Colonic mucosa (tissue), 4 donors: Measurements from ENCODE around the gene SHISA8. TPM values are rescaled to one million over a fixed set of nuclear protein-coding genes. Genes with fewer than 3 reads are reported as not detected.
A peak's percentile ranks its signal among the peaks of the same experiment; 100 is the strongest.

Source experiments
- DNase-seq: peaks from one replicate; pipeline ENCODE4 v3.0.0-alpha.2; 2020
- H3K27ac ChIP-seq: fragments of 200-600 bp; one replicate; pipeline ENCODE4 v1.8.0; 2021
- H3K27me3 ChIP-seq: fragments of 200-600 bp; one replicate; pipeline ENCODE4 v1.8.0; 2021
- H3K36me3 ChIP-seq: fragments of 200-600 bp; one replicate; pipeline ENCODE4 v1.8.0; 2021
- H3K4me1 ChIP-seq: fragments of 200-600 bp; one replicate; pipeline ENCODE4 v1.8.0; 2021; ENCODE audit warnings: mild to moderate bottlenecking
- H3K4me3 ChIP-seq: fragments of 200-600 bp; one replicate; pipeline ENCODE4 v1.8.0; 2021
- H3K9ac ChIP-seq, 2 donors: one replicate each; pipeline ENCODE4 v1.7.0; 2013; ENCODE audit warnings: control low read depth in 2 of 2, low read depth in 2 of 2, low read length in 2 of 2
- H3K9me3 ChIP-seq: fragments of 200-600 bp; one replicate; pipeline ENCODE4 v1.8.0; 2021
- CTCF ChIP-seq: fragments of 200-600 bp; IDR thresholded peaks from one replicate; pipeline ENCODE4 v1.8.0; 2022; ENCODE audit warnings: antibody characterized with exemption, mild to moderate bottlenecking
- intact Hi-C: fragments of 100-400 bp; cut with DNase I; formaldehyde crosslinking; loops from one replicate; pipeline ENCODE4 v1.14.1; 2022
- total RNA-seq, 2 donors: library from RNA; stranded (reverse); fragmentation: NEBNext Ultra II Directional in 1 of 2; extraction: Animal tissue kit (Norgen Biotek cat#: 25700) in 1 of 2; gene quantifications; one replicate each; pipeline ENCODE4 v1.2.1, GENCODE V29; 2021
- donor health status: healthy.
- donor health status: DM: no; HTN: no; CAD: no.
- donor health status: DM: no; HTN: no; CAD: no.

The SHISA8 gene
- total RNA-seq, 2 donors from 2014 or later, result not detected

- no peaks in the 10 kb centered on the region for H3K9me3 ChIP-seq
- intact Hi-C loops, result no loop called here
These were observed 1.1 kb upstream of the SHISA8 start for GRCh38 chr22:41915786-41916493.

GRCh38 chr22:41914611-41915034 lies 251 bp downstream of the SHISA8 start:
- TF ChIP-seq CTCF, result no peak
- H3K36me3 ChIP-seq, result no peaks in the 10 kb centered on the region
- no peak overlapping the region for H3K9ac ChIP-seq
- no peaks in the 10 kb centered on the region for H3K9me3 ChIP-seq
- DNase-seq, result no peak
- no peak overlapping the region for H3K27ac ChIP-seq
- intact Hi-C loops, result no loop called here
- peaks cover 9% of the 10 kb centered on the region for H3K4me1 ChIP-seq
- peak overlapping the region; percentile 34 for H3K4me3 ChIP-seq
- peaks cover 73% of the 10 kb centered on the region for H3K27me3 ChIP-seq

More at GRCh38 chr22:41915786-41916493, 1.1 kb upstream of the SHISA8 start:
- Histone ChIP-seq H3K4me1 (peaks cover 3% of the 10 kb centered on the region), H3K4me3 (no peak overlapping the region), H3K9ac (no peak overlapping the region), H3K27ac (no peak overlapping the region), H3K27me3 (peaks cover 60% of the 10 kb centered on the region), H3K36me3 (no peaks in the 10 kb centered on the region)
- no peak for DNase-seq
- TF ChIP-seq CTCF, result no peak

- H3K4me1 ChIP-seq, result peaks cover 9% of the 10 kb centered on the region
- TF ChIP-seq CTCF, result no peak
- no peak overlapping the region for H3K9ac ChIP-seq
- no peak overlapping the region for H3K27ac ChIP-seq
- no peaks in the 10 kb centered on the region for H3K9me3 ChIP-seq
- intact Hi-C loops, result no loop called here
- peaks cover 79% of the 10 kb centered on the region for H3K27me3 ChIP-seq
- no peak for DNase-seq
- no peaks in the 10 kb centered on the region for H3K36me3 ChIP-seq
- H3K4me3 ChIP-seq, result no peak overlapping the region
These were observed 886 bp downstream of the SHISA8 start for GRCh38 chr22:41913842-41914534.

DNA sequence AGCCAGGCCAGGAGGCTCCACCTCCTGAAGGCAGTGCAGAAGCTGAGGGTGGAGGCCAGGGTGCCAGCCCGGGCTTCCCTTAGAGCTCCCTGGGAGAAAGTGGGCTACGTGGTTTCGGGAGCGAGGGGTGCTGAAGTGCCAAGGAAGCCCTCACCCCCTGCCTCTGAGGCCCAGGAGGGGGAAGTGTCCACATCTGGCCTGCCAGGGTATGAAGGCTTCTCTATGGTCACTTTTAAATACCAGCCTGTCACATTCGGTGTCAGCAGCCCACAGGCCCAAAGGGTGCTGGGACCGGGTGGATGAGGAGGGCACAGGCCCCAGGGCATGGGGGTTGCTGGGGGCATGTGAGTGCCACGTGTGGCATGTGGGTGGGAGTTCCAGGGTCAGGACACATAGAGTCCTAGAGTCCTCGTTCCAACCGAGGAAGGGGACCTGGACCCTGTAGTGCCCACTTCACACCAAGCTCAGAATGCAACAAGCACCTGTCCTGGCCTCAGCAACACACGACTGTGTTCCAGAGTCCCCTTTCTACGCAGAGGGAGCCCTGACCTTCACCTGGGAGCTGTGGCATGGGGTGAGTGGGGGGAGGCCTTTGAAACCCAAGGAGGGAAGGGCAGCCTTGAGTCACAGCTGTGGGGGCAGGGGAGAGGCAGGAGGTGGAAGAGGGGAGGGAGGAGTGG lies 1.7 kb downstream of the SHISA8 start:
- no peak overlapping the region for H3K27ac ChIP-seq
- no peaks in the 10 kb centered on the region for H3K36me3 ChIP-seq
- H3K27me3 ChIP-seq, result peaks cover 80% of the 10 kb centered on the region
- H3K4me3 ChIP-seq, result no peak overlapping the region
- no peak for TF ChIP-seq CTCF
- H3K9ac ChIP-seq, result no peak overlapping the region
- H3K9me3 ChIP-seq, result no peaks in the 10 kb centered on the region
- peaks cover 9% of the 10 kb centered on the region for H3K4me1 ChIP-seq
- intact Hi-C loops, result no loop called here
- no peak for DNase-seq

- peaks cover 9% of the 10 kb centered on the region for H3K4me1 ChIP-seq
- TF ChIP-seq CTCF, result no peak
- H3K27me3 ChIP-seq, result peaks cover 76% of the 10 kb centered on the region
- intact Hi-C loops, result no loop called here
- no peak for DNase-seq
- H3K4me3 ChIP-seq, result no peak overlapping the region
- H3K27ac ChIP-seq, result no peak overlapping the region
- no peaks in the 10 kb centered on the region for H3K9me3 ChIP-seq
- H3K9ac ChIP-seq, result no peak overlapping the region
- no peaks in the 10 kb centered on the region for H3K36me3 ChIP-seq
These were observed 2.4 kb downstream of the SHISA8 start for GRCh38 chr22:41912338-41913039.
